K562 (cell line): ENCODE data around the gene PLK1. TPM values are rescaled to one million over a fixed set of nuclear protein-coding genes. Genes with fewer than 3 reads are reported as not detected.

Experiments used
- ADNP ChIP-seq: fragments of 200-800 bp; sonication (Bioruptor generic); IDR thresholded peaks from 2 replicates; pipeline ENCODE4 v1.6.1; 2016; ENCODE audit warnings: missing genetic modification characterization, missing compliant biosample characterization
- CBFB ChIP-seq: sonication (generic); formaldehyde crosslinking; IDR thresholded peaks from 2 replicates; pipeline ENCODE4 v1.4.0; 2020; ENCODE audit warnings: mild to moderate bottlenecking, missing genetic modification reagents
- CEBPG ChIP-seq, 3 experiments: fragments of 200-800 bp in 1 of 3; sonication (Bioruptor generic) in 1 of 3; sonication (generic) in 1 of 3; formaldehyde crosslinking in 1 of 3; IDR thresholded peaks in 2 of 3; conservative IDR thresholded peaks in 1 of 3; 2 replicates each; pipeline versions ENCODE4 v1.6.1 to v1.8.0; 2016 to 2022; ENCODE audit warnings: missing compliant biosample characterization in 2 of 3, missing genetic modification characterization in 2 of 3, mild to moderate bottlenecking in 1 of 3, missing genetic modification reagents in 1 of 3
- FOXK2 ChIP-seq, 2 experiments: fragments of 450-650 bp; IDR thresholded peaks in 1 of 2; conservative IDR thresholded peaks in 1 of 2; 2 replicates each; pipeline ENCODE4 v1.6.1; 2016; ENCODE audit warnings: low read depth in 2 of 2, mild to moderate bottlenecking in 1 of 2
- MBD1 ChIP-seq: fragments of 250-450 bp; sonication (Bioruptor Pico); IDR thresholded peaks from 2 replicates; pipeline ENCODE4 v1.8.0; 2022; ENCODE audit warnings: inconsistent platforms
- MYBL2 ChIP-seq, 2 experiments: fragments of 450-650 bp in 1 of 2; sonication (generic) in 1 of 2; formaldehyde crosslinking in 1 of 2; IDR thresholded peaks; 2 replicates each; pipeline versions ENCODE4 v1.6.1 to v1.8.1; 2017 to 2022; ENCODE audit warnings: borderline replicate concordance in 1 of 2, inconsistent platforms in 1 of 2, low read depth in 1 of 2, mild to moderate bottlenecking in 1 of 2, missing genetic modification reagents in 1 of 2, moderate library complexity in 1 of 2
- RNF2 ChIP-seq: sonication (generic); IDR thresholded peaks from 2 replicates; pipeline ENCODE4 v1.6.1; 2016
- SRF ChIP-seq, 2 experiments: fragments of 250-450, 450-650 bp in 1 of 2; sonication (Bioruptor Pico) in 1 of 2; sonication (generic) in 1 of 2; formaldehyde crosslinking; IDR thresholded peaks; 2 replicates each; pipeline versions ENCODE4 v1.5.0 to v1.5.1; 2020 to 2022; ENCODE audit warnings: mild to moderate bottlenecking in 1 of 2, missing genetic modification reagents in 1 of 2
- TBL1XR1 ChIP-seq, 2 experiments: IDR thresholded peaks; 2 replicates each; pipeline ENCODE4 v1.6.1; 2012; ENCODE audit warnings: improper control_type of control experiment in 2 of 2, low read length in 2 of 2, mild to moderate bottlenecking in 1 of 2
- TSC22D4 ChIP-seq: fragments of 450-650 bp; IDR thresholded peaks from 2 replicates; pipeline ENCODE4 v1.6.1; 2016; ENCODE audit warnings: missing genetic modification characterization, missing biosample characterization, control low read depth
- ZBTB34 ChIP-seq: fragments of 250-450 bp; sonication (Bioruptor Pico); IDR thresholded peaks from 2 replicates; pipeline ENCODE4 v1.8.0; 2021; ENCODE audit warnings: mild to moderate bottlenecking, moderate library complexity
- ZKSCAN3 ChIP-seq: fragments of 250-450 bp; sonication (Bioruptor Pico); IDR thresholded peaks from 2 replicates; pipeline ENCODE4 v1.4.0; 2020
- ZNF134 ChIP-seq: fragments of 250-450 bp; sonication (Bioruptor Pico); conservative IDR thresholded peaks from 2 replicates; pipeline ENCODE4 v1.4.0; 2020
- polyA plus RNA-seq, 8 experiments: library from polyadenylated mRNA; depleted of rRNA in 4 of 8; stranded (reverse) in 5 of 8; unstranded in 3 of 8; fragments of >200 nt; fragmentation: Nextera tagmentation in 2 of 8; fragmentation: Illumina TruSeq in 1 of 8; extraction: Ambion mirVana in 2 of 8; extraction: Trizol in 1 of 8; gene quantifications; 2 replicates each; pipeline versions ENCODE4 v1.2.1 to v1.2.3, GENCODE V29; 2011 to 2014; ENCODE audit warnings: inconsistent platforms in 1 of 8, missing spikeins in 1 of 8
- total RNA-seq, 7 experiments: library from RNA; depleted of rRNA in 6 of 7; stranded (reverse); fragments of >200 nt in 6 of 7; fragmentation: Illumina TruSeq in 2 of 7; extraction: Trizol in 2 of 7; gene quantifications; 2 replicates each; pipeline versions ENCODE4 v1.2.1 to v1.2.3, GENCODE V29; 2011 to 2021; ENCODE audit warnings: low replicate concordance in 1 of 7
- TF ChIP-seq, protein P1 (sequence below): sonication (generic); formaldehyde crosslinking; IDR thresholded peaks from 2 replicates; pipeline ENCODE4 v1.9.0; 2022; ENCODE audit warnings: mild to moderate bottlenecking, missing genetic modification reagents
- TF ChIP-seq, protein P2 (sequence below): fragments of 250-450 bp; sonication (Bioruptor Pico); IDR thresholded peaks from 2 replicates; pipeline ENCODE4 v1.5.1; 2021; ENCODE audit warnings: mild to moderate bottlenecking
- TF ChIP-seq, protein P3 (sequence below): fragments of 250-450 bp; sonication (Bioruptor Pico); IDR thresholded peaks from 2 replicates; pipeline ENCODE4 v1.4.0; 2020
- TF ChIP-seq, protein P4 (sequence below): fragments of 150-350 bp; conservative IDR thresholded peaks from 2 replicates; pipeline ENCODE4 v1.6.1; 2014; ENCODE audit warnings: low read length

PLK1 gene
- total and polyA plus RNA-seq, 9 of the 15 experiments (the other 6 are each of a cell fraction or from before 2014, with no cell fraction given): 13.6 to 212 (median 45.5) TPM

DNA sequence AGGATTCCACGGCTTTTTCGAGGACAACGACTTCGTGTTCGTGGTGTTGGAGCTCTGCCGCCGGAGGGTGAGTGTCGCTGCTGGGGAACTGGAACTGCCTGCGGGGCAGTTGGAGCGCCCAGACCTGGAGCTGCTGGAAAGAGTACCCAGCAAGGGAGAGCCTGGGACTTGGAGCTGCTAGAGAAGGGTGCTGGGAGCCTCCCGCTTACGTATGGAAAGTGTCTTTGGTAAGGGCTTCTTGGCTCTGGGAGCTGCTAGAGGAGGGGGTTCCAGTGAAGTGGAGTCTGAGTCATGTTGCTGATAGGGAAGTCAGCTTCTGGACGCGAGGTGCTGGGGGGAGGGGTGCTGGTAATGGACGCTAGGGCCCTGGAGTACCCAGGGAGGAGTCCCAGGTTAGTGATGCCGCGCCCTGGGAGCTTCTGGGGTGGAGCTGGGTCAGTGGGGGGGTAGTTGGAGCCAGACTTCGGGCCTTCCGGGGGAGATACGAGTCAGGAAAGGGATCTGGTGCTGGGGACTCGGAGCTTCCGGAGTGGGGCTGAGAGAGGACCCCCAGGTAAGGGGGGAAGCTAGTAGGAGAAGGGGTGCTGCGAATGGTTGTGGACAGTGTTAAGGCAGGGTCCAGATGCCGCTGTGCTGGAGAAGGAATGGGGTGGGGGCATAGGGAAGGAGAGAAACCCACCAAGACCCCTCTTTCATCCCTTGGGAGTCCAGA is 741 bp downstream of the PLK1 start (continued):
- no peak for TF ChIP-seq ZBTB34
- no peak for TF ChIP-seq CEBPG (CRISPR knock-in tag; IDR thresholded peaks at IDR 0.05)
- TF ChIP-seq CEBPG (tag; conservative IDR thresholded peaks at IDR 0.05 in 1 of 2, IDR thresholded peaks at IDR 0.05 in 1 of 2): no peak
- TF ChIP-seq RNF2: no peak
- no peak; a peak in 1 of 4 replicates for TF ChIP-seq TBL1XR1 (IDR thresholded peaks at IDR 0.05; ENCODE audit: low read length in 2 of 2)
- TF ChIP-seq CBFB: no peak
- no peak for TF ChIP-seq ADNP (tag)
- TF ChIP-seq, protein P1, sequence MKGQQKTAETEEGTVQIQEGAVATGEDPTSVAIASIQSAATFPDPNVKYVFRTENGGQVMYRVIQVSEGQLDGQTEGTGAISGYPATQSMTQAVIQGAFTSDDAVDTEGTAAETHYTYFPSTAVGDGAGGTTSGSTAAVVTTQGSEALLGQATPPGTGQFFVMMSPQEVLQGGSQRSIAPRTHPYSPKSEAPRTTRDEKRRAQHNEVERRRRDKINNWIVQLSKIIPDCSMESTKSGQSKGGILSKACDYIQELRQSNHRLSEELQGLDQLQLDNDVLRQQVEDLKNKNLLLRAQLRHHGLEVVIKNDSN (CRISPR knock-in tag): no peak
- TF ChIP-seq, protein P2, sequence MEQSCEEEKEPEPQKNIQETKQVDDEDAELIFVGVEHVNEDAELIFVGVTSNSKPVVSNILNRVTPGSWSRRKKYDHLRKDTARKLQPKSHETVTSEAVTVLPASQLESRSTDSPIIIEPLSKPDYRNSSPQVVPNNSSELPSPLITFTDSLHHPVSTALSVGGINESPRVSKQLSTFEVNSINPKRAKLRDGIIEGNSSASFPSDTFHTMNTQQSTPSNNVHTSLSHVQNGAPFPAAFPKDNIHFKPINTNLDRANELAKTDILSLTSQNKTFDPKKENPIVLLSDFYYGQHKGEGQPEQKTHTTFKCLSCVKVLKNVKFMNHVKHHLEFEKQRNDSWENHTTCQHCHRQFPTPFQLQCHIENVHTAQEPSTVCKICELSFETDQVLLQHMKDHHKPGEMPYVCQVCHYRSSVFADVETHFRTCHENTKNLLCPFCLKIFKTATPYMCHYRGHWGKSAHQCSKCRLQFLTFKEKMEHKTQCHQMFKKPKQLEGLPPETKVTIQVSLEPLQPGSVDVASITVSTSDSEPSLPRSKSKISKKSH: no peak
- no peak for TF ChIP-seq ZKSCAN3
- TF ChIP-seq, protein P3, sequence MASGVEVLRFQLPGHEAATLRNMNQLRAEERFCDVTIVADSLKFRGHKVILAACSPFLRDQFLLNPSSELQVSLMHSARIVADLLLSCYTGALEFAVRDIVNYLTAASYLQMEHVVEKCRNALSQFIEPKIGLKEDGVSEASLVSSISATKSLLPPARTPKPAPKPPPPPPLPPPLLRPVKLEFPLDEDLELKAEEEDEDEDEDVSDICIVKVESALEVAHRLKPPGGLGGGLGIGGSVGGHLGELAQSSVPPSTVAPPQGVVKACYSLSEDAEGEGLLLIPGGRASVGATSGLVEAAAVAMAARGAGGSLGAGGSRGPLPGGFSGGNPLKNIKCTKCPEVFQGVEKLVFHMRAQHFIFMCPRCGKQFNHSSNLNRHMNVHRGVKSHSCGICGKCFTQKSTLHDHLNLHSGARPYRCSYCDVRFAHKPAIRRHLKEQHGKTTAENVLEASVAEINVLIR (CRISPR knock-in tag): no peak
- TF ChIP-seq, protein P4, sequence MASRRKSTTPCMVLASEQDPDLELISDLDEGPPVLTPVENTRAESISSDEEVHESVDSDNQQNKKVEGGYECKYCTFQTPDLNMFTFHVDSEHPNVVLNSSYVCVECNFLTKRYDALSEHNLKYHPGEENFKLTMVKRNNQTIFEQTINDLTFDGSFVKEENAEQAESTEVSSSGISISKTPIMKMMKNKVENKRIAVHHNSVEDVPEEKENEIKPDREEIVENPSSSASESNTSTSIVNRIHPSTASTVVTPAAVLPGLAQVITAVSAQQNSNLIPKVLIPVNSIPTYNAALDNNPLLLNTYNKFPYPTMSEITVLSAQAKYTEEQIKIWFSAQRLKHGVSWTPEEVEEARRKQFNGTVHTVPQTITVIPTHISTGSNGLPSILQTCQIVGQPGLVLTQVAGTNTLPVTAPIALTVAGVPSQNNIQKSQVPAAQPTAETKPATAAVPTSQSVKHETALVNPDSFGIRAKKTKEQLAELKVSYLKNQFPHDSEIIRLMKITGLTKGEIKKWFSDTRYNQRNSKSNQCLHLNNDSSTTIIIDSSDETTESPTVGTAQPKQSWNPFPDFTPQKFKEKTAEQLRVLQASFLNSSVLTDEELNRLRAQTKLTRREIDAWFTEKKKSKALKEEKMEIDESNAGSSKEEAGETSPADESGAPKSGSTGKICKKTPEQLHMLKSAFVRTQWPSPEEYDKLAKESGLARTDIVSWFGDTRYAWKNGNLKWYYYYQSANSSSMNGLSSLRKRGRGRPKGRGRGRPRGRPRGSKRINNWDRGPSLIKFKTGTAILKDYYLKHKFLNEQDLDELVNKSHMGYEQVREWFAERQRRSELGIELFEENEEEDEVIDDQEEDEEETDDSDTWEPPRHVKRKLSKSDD: no peak
- TF ChIP-seq MYBL2 (IDR thresholded peaks at IDR 0.05; ENCODE audit: low read depth): no peak; the same call in 1 of the 2 replicates
- no peak for TF ChIP-seq MYBL2 (CRISPR knock-in tag; IDR thresholded peaks at IDR 0.05; ENCODE audit: borderline replicate concordance)
- TF ChIP-seq ZNF134 (CRISPR knock-in tag): no peak
- no peak for TF ChIP-seq MBD1 (CRISPR knock-in tag)
- no peak for TF ChIP-seq TSC22D4
- peak in 1 of 2 experiments; percentile 65; a peak in 1 of 4 replicates for TF ChIP-seq SRF (CRISPR knock-in tag; IDR thresholded peaks at IDR 0.05)
- TF ChIP-seq FOXK2 (conservative IDR thresholded peaks at IDR 0.05 in 1 of 2, IDR thresholded peaks at IDR 0.05 in 1 of 2; ENCODE audit: low read depth in 2 of 2): peak; percentile 42 to 81; a peak in 2 of 4 replicates
